Measurements from ENCODE around the gene VAMP5. TPM values are rescaled to one million over a fixed set of nuclear protein-coding genes. Genes with fewer than 3 reads are reported as not detected.

Gene VAMP5
- total RNA-seq, 1 experiment from 2014 or later = 1.9 TPM

GRCh38 chr2:85595301-85596025 is 11.2 kb downstream of the VAMP5 start, which contains the start of gene RNF181 (continued):
- TF ChIP-seq ZBTB33 (IDR thresholded peaks at IDR 0.05; ENCODE audit: extremely low read depth, insufficient replicate concordance, low read length) = no peak
- no peak for TF ChIP-seq SRF (IDR thresholded peaks at IDR 0.05; ENCODE audit: low read depth)
- TF ChIP-seq EZH2 (IDR thresholded peaks at IDR 0.05) = no peak
- peak; percentile 81 for TF ChIP-seq POLR2A (IDR thresholded peaks at IDR 0.05; ENCODE audit: borderline replicate concordance, extremely low read depth, insufficient read depth, insufficient read length)
- TF ChIP-seq CBX3 (IDR thresholded peaks at IDR 0.05; ENCODE audit: low read depth) = no peak

GRCh38 chr2:85596026-85596333 is 11.7 kb downstream of the VAMP5 start:
- peaks cover 8 to 28% of the 10 kb centered on the region in 2 experiments; a peak in 3 of 4 replicates for H3K4me1 ChIP-seq (ENCODE audit: control insufficient read depth in 1 of 2, insufficient read depth in 2 of 2, low read length in 2 of 2)
- peak overlapping the region; percentile 72 for H3K27ac ChIP-seq (ENCODE audit: low read depth, low read length)
- ChIA-PET CTCF (no interaction called here), RAD21 (ENCODE audit: low non-redundant PET in 1 of 2, low total read pairs in 2 of 2, uncharacterized antibody in 2 of 2, unreplicated experiment in 2 of 2) (no interaction called here), POLR2A (interaction anchor here (1.0 to 1.5 kb wide), 9 partner anchors 8 to 241 kb away, joined by 3 to 9 read pairs (median 3); partner anchors contain the start of genes C2orf68, ELMOD3, RETSAT and VAMP5)
- ATAC-seq (peak; percentile 35), DNase-seq (ENCODE audit: low read depth, low spot score) (no peak)
- peak overlapping the region; percentile 90 for H3K4me2 ChIP-seq (ENCODE audit: low read length)
- no peaks in the 10 kb centered on the region for H3K9me2 ChIP-seq (ENCODE audit: insufficient read depth)
- H3K36me3 ChIP-seq (ENCODE audit: control insufficient read depth in 1 of 2, insufficient read depth in 2 of 2, low read length in 2 of 2) = peaks cover 4 to 5% of the 10 kb centered on the region in 2 experiments; a peak in 3 of 4 replicates
- peak overlapping the region; percentile 82 for H3K9ac ChIP-seq (ENCODE audit: low read length)
- H3K4me3 ChIP-seq (replicated peaks in 1 of 2; ENCODE audit: low read depth in 1 of 2, low read length in 2 of 2) = peak overlapping the region; percentile 86 to 95
- no peak overlapping the region for H2AFZ ChIP-seq (ENCODE audit: low read depth, low read length, poor library complexity, severe bottlenecking)
- H3K79me2 ChIP-seq (ENCODE audit: insufficient read depth, low read length) = peaks cover 18% of the 10 kb centered on the region
- H3K27me3 ChIP-seq (ENCODE audit: insufficient read depth, low read length) = no peaks in the 10 kb centered on the region
- BruUV-seq (replicated peaks) = no TSS peak
- H4K20me1 ChIP-seq (ENCODE audit: insufficient read depth) = no peaks in the 10 kb centered on the region
- intact Hi-C loops (cut with micrococcal nuclease) = no loop called here
- H3K9me3 ChIP-seq (ENCODE audit: control insufficient read depth in 1 of 2, insufficient read depth in 1 of 2, low read depth in 1 of 2, low read length in 2 of 2) = no peaks in the 10 kb centered on the region
- TF ChIP-seq FOSL1 (IDR thresholded peaks at IDR 0.05; ENCODE audit: low read depth) = no peak
- no peak for TF ChIP-seq REST (IDR thresholded peaks at IDR 0.05; ENCODE audit: low read depth)
- no peak for TF ChIP-seq ZFX (IDR thresholded peaks at IDR 0.05)
- no peak for TF ChIP-seq CEBPB (IDR thresholded peaks at IDR 0.05; ENCODE audit: low read depth)
- no peak for TF ChIP-seq RAD21 (IDR thresholded peaks at IDR 0.05; ENCODE audit: low read depth)

Measured in HCT116 (cell line).